BE2C (cell line): ENCODE data around the gene KAT7.

ENCODE experiments used
- DNase-seq: peaks from one replicate; pipeline ENCODE4 v3.0.0-alpha.2; 2020
- H3K27me3 ChIP-seq: fragments of 250-450 bp; sonication (Bioruptor Pico); 2 replicates; pipeline ENCODE4 v1.5.1; 2020; ENCODE audit warnings: mild to moderate bottlenecking
- H3K36me3 ChIP-seq: fragments of 250-450 bp; sonication (Bioruptor Pico); 2 replicates; pipeline ENCODE4 v1.5.1; 2020; ENCODE audit warnings: mild to moderate bottlenecking
- H3K4me1 ChIP-seq: fragments of 250-450 bp; sonication (Bioruptor Pico); 2 replicates; pipeline ENCODE4 v1.5.1; 2020
- H3K4me3 ChIP-seq: 2 replicates; pipeline ENCODE4 v1.5.1; 2011; ENCODE audit warnings: low read depth, low read length
- H3K9me3 ChIP-seq: fragments of 250-450 bp; sonication (Bioruptor Pico); 2 replicates; pipeline ENCODE4 v1.5.1; 2020
- TF ChIP-seq, protein P1 (sequence below): IDR thresholded peaks from 2 replicates; pipeline ENCODE4 v1.5.1; 2012; ENCODE audit warnings: mild to moderate bottlenecking, low read depth, low read length

KAT7 gene

DNA sequence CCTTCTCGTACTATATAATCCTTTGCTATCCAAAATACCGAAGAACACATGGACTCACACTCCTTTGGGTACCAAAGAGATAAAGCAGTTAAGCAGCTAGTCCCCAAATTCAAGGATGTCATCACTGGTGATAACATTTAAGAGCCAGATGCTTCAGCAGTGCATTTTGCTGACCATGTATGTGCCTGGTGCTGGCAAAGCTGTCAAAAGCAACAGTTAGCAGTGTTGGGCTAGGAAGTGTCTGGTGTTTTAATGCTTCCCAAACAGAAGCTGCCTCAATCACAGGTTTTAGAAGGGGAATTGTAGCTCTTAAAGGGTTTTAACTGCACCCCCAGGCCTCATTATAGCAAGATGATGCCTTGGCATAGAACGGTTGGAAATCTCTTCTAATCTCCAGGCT, 29.3 kb upstream of the KAT7 start:
- DNase-seq: no peak
- H3K9me3 ChIP-seq: no peaks in the 10 kb centered on the region
- no peak overlapping the region for H3K4me3 ChIP-seq
- TF ChIP-seq, protein P1, sequence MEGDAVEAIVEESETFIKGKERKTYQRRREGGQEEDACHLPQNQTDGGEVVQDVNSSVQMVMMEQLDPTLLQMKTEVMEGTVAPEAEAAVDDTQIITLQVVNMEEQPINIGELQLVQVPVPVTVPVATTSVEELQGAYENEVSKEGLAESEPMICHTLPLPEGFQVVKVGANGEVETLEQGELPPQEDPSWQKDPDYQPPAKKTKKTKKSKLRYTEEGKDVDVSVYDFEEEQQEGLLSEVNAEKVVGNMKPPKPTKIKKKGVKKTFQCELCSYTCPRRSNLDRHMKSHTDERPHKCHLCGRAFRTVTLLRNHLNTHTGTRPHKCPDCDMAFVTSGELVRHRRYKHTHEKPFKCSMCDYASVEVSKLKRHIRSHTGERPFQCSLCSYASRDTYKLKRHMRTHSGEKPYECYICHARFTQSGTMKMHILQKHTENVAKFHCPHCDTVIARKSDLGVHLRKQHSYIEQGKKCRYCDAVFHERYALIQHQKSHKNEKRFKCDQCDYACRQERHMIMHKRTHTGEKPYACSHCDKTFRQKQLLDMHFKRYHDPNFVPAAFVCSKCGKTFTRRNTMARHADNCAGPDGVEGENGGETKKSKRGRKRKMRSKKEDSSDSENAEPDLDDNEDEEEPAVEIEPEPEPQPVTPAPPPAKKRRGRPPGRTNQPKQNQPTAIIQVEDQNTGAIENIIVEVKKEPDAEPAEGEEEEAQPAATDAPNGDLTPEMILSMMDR: no peak
- H3K36me3 ChIP-seq: no peaks in the 10 kb centered on the region
- no peaks in the 10 kb centered on the region for H3K27me3 ChIP-seq
- H3K4me1 ChIP-seq: peaks cover 4% of the 10 kb centered on the region

DNA sequence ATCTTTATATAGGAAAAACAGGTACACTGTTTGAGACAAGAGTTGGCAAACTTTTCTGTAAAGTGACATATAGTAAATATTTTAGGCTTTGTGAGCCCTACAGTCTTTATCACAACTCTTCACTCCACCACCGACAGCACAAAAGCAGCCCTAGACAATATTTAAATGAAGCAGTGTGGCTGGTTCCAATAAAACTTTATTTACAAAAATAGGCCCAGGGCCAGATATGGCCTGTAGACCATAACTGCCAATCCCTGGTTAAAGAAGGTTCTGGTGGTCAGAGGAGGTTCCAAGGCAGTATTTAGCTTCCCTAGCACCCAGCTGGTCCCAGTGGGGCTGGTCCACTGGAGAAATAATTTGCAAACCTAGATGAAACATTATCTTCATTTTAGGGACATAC, 28.2 kb upstream of the KAT7 start:
- Histone ChIP-seq H3K27me3 (no peaks in the 10 kb centered on the region), H3K4me1 (no peaks in the 10 kb centered on the region; the same call in 1 of the 2 replicates), H3K9me3 (no peaks in the 10 kb centered on the region), H3K4me3 (no peak overlapping the region), H3K36me3 (no peaks in the 10 kb centered on the region)
- TF ChIP-seq, protein P1: no peak
- DNase-seq: no peak

DNA sequence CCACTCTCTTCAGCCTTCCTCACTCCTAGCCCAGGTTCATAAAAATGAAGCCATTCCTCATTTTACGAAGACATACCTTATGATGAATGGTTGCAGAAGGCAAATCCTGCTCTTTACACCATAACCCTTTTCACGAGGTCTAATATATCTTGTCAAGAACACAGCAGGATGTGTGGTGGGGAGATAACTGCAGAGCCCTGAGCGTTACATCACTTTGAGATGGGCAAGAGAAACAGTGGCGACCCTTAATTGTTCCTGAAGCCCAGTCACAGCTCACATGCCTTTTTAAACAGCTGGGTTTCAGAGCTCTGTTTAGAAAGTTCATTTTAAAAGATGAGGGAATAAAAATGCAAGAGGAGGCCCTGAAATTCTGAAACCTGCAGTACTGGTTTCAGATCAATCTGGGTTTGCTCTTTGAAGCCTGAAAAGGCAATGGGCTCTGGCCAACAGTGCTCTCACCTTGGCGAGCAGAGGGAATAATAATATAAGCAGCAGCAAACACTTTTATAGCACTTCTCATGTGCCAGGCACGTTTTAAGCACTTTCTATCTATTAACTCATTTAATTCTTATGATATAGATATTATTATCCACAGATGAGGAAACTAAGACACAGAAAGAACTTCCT, 27.4 kb upstream of the KAT7 start:
- H3K4me3 ChIP-seq: no peak overlapping the region
- no peak for DNase-seq
- TF ChIP-seq, protein P1: no peak
- H3K4me1 ChIP-seq: no peaks in the 10 kb centered on the region
- no peaks in the 10 kb centered on the region for H3K27me3 ChIP-seq
- no peaks in the 10 kb centered on the region for H3K36me3 ChIP-seq
- H3K9me3 ChIP-seq: no peaks in the 10 kb centered on the region

DNA sequence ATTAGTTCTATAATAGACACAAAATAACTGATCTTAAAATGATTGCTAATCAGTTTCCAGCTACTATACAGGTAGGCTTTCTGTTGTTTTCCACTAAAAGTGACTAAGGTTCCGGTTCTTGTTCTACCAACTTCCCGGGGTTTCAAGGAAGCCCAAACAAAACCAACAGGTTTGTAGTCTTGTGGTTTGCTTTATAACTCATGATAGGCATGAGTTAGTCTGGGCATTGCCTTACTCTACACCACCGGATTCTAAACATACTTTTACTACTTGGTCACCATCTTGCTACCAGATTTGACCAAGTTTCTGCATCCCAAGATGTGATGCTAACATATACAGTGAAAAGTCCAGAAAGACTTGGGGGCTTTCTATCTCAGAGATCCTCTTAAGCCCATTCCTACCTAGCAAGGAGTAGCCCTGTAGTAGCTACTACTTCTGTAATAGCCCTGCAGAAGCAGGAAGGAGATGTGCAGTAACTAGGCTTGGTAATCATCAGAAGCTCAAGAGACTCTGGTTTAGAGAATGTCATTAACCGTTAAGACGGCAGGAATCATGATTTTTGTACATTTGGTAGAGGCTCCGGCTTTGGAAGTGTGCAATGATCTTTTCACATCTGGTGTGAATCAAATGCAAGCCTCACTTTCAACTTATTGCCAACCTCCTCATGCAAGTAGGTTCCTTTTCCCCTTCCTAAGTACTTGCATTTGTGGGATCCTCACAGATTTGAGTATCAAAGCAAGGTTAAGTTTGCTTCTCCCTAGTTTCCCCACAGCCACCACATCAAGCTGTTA, 26.1 kb upstream of the KAT7 start:
- Histone ChIP-seq H3K4me1 (no peaks in the 10 kb centered on the region), H3K9me3 (no peaks in the 10 kb centered on the region), H3K27me3 (no peaks in the 10 kb centered on the region; the same call in 1 of the 2 replicates), H3K4me3 (peak overlapping the region; percentile 80), H3K36me3 (no peaks in the 10 kb centered on the region)
- TF ChIP-seq, protein P1: no peak
- no peak for DNase-seq

DNA sequence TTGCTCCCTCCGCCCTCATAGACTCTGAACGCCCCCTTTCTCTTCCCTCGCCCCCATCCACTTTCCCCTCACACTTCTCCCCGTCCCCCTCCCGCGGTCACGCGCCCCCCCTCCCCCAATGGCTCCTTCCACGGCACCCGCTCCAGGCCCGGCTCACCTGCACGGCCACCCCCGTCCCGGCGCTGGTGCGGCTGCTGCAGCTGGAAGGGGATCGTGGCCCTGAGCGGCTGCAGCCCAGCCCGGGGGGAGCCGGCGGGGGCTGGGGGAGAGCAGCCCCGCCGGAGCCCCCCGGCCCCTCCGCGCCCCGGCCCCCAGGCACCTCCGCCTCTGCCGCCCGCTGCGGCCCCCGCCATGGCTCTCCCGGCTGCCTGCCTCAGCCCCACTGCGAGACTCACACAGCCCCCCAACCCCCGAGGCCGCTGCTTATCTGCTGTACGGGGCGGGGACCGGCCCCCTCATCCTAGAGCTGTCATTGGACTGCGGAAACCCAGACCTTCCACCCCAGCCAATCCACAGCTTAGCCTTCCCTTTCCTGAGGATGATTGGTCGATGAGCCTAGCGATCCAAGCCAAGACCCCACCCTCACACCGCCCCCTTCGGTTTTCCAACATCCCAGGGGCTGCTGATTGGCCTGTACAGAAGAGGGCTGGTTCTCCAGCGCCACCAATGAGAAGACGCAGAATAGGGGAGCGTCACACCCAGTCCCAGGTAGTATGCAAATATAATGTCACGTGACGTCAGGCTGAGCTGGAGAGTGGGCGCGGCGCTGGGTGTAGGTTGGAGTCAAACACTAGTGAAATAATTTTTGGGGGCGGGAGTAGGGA, 24.5 kb upstream of the KAT7 start, which contains the start of gene FAM117A:
Gene FAM117A (minus strand): TSS at position 397 of the 824 bp plus-strand sequence. CDS start 44 bp downstream, at position 353.
- Histone ChIP-seq H3K4me3 (peak within 1 kb of the TSS; percentile 80), H3K36me3 (no peaks in the 10 kb centered on the region), H3K4me1 (no peaks in the 10 kb centered on the region), H3K9me3 (no peaks in the 10 kb centered on the region), H3K27me3 (no peaks in the 10 kb centered on the region; the same call in 1 of the 2 replicates)
- peak; percentile 98 for DNase-seq
- TF ChIP-seq, protein P1: no peak
